HG02852 (cell line): ENCODE measurements around the gene CLDN14.

Source experiments
- ATAC-seq: cut with Tn5 transposase; IDR thresholded peaks from one replicate; pipeline ENCODE4 v1.9.1; 2021; ENCODE audit warnings: mild to moderate bottlenecking, moderate library complexity; ENCODE audit not compliant: unreplicated experiment

The CLDN14 gene

GRCh38 chr21:36473203-36473602 lies 6.7 kb downstream of the CLDN14 start:
- ATAC-seq, result no peak

- no peak for ATAC-seq
These were observed 7.5 kb downstream of the CLDN14 start for GRCh38 chr21:36472377-36472776.

- peak; percentile 79 for ATAC-seq
These were observed 8.6 kb downstream of the CLDN14 start for GRCh38 chr21:36471254-36471723.

DNA sequence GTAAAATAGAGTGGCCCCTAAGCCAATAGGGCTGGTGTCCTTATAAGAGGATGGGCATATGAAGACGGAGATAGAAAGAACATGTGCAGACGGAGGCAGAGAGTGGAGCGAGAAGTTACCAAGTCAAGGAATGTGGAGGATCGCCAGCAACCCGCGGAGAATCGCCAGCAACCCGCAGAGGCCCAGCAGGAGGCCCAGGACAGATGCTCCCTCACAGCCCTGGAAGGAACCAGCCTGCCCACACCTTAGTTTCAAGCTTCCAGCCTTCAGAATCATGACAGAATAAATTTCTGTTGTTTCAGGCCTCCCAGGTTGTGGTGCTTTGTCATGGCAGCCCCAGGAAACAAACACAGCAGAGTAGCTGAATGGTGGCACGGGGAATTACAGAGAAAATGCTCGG lies 9.6 kb downstream of the CLDN14 start:
- no peak for ATAC-seq

GRCh38 chr21:36466061-36466511 lies 13.8 kb downstream of the CLDN14 start:
- no peak for ATAC-seq

DNA sequence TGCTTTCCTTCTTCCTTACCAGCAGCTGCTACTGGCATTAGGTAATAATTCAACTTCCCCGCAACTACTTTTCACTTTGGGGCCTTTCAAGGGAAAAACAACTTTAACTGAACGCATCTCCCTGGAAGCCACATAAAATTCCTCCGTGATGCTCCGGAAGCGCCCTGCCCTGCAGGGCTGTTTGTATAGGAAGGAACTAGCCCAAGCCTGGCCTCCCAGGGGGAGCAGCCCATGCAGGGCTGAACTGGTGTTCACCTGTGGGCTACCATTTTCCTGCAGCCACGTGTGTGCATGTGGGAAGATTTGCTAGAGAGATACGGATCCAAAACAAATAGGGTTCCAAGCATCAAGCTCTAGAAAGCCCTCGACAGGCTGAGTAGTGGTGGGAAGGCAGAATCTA lies 14.4 kb downstream of the CLDN14 start:
- ATAC-seq, result no peak

GRCh38 chr21:36464590-36464989 lies 15.3 kb downstream of the CLDN14 start:
- no peak for ATAC-seq

DNA sequence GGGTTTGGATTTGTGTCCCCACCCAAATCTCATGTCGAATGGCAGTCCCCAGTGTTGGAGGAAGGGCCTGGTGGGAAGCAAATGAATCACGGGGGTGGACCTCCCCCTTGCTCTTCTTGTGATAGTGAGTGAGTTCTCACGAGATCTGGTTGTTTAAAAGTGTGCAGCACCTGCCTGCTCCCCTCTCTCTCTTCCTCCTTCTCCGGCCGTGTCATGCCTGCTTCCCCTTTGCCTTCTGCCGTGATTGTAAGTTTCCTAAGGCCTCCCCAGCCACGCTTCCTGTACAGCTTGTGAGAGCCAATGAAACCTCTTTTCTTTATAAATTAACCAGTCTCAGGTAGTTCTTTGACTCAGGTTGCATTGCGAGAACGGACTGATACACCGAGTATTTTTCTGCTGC lies 15.9 kb downstream of the CLDN14 start:
- no peak for ATAC-seq

DNA sequence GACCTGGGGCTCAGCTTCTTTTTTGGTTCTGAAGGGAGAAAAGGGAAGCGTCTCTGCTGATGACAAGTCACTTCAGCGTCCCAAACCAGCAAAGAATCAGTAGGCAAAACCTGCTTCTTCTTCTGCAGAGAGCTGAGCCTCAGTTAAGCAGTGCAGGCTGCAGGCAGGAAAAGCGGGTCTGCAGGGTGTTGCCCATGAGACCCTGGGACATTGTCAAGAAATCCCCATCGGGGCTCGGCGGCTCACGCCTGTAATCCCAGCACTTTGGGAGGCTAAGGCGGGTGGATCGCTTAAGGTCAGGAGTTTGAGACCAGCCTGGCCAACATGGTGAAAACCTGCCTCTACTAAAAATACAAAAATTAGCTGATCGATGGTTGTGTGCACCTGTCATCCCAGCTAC lies 16.7 kb downstream of the CLDN14 start:
- ATAC-seq, result no peak

DNA sequence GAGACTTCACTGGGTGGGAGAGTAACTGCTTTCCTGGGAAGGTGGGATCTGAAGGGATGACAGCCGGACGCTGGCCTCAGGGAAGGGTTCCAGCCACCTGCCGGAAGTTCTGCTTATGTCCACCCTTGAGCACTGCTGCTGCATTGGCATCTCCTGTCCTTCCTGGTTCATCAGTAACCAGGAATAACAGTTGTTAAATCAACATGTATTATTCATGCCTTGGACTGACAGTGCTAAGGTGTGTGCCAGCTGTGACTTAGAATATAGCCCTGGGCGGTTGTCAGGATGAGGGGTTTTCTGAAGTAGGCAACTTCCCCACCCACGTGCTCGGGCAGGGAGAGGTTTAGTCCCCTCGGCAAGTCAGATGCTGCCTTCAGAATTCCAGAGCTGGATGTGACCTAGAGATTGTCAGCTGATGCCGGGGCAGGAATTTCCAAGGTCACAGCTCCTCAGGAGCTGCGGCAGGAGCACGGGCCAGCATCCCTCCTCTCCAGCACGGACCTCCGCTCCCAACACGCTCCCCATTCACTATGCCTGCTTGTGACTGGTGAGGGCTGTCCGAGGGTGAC lies 17.9 kb downstream of the CLDN14 start:
- ATAC-seq, result no peak

DNA sequence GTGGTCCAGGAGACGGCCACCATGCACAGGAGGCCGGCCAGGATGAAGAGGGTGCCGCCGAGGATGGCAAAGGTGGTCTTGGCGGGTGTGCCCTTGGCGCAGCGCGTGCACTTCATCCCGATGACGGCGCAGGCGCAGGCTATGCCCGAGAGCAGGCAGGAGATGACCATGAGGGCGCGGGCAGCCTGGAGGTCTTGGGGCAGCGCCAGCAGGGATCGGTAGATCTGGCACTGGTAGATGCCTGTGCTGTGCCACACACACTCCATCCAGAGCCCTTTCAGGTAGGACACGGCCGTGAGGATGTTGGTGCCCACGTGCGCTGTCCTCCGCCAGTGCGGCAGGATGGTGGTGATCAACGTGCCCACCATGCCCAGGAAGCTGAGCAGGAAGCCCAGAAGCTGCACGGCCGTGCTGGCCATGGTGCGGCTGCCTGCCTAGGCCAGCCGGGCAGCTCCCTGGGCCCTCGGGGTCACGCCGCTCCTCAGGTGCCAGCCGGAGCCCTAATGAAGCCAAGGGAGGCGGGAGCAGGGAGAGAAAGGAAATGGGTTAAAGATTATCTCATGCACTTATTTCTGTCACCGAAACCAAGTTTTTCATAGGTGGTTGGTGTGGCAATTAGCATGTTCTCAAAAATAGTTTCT lies 18.5 kb downstream of the CLDN14 start:
- no peak for ATAC-seq

GRCh38 chr21:36460866-36461265 lies 19.1 kb downstream of the CLDN14 start:
- no peak for ATAC-seq

GRCh38 chr21:36459098-36459497 lies 20.8 kb downstream of the CLDN14 start:
- ATAC-seq, result no peak

DNA sequence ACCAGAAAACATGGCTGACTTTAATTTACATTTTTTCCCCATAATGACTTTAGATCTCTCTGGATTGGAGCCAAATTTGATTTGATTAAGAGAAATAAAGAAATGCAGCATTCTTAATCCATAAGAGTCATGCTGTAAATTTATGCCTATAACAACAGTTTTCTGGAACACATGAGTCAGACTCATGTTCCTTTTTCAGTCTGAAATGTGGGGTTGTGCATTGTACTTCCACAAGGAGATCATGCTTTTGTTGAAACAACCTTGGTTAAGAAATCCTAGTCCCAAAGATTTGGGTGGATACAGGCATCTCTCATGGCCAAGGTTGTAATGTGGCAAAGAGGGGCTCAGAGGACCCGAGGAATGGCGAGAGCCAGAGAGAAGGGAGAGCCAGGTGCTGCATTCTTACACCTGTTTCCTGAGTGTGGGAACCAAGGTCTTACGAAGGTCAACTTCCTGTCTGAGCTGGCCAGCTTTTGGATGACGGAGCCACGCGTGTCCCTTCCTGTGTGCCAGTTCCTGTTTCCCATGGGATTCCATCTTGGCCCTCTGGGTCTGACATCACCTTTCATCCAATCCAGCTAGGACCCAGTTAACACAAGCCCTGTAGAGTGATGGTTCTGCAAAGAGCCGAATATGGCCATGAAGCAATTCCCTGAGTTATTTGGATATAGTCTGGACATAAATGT lies 23.1 kb downstream of the CLDN14 start:
- no peak for ATAC-seq

DNA sequence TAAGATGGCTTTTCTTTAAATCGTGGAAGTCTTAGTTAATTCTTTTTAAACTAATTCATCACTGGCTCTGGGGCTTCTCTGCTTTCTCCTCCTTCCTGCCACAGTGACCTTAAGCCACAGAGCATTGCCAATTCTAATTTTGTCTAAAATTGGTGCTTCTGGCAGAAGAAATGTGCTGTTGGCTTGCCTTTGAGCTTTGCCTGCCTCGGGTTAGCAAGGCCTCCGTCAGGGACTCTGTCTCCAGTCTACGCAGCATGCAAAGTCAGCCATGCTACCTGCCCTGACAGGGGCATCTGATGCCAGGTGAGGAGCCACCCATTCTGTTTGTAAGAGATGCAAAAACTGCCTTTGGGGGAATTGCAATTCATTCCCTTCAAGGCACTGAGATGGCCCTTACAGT lies 25.2 kb downstream of the CLDN14 start:
- no peak for ATAC-seq

DNA sequence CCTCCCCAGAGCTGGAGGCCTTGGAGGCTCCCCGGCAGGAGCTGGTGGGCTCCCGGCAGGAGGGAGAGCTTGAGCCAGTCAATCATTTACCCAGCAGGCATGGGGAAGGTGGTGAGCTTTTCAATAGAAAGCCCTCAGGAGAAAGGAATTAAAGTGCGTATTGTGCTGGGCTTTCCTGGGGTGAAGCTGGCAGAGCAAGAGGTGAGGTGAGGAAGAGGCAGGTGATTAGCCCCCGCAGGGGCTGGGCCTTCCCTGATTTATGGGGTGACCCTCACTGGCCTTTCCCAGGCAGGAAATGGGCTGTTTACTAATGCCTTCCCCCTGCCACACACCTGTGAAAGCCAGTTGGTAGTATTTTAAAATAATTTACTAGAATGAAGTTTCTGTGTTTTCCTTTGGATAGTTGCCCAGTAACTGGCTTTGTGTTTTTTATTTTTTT lies 25.8 kb downstream of the CLDN14 start:
- ATAC-seq, result no peak

- no peak for ATAC-seq
These were observed 27.6 kb downstream of the CLDN14 start for GRCh38 chr21:36452281-36452825.

GRCh38 chr21:36451506-36451905 lies 28.4 kb downstream of the CLDN14 start:
- ATAC-seq, result no peak

- no peak for ATAC-seq
These were observed 29.4 kb downstream of the CLDN14 start for GRCh38 chr21:36450511-36450910.

DNA sequence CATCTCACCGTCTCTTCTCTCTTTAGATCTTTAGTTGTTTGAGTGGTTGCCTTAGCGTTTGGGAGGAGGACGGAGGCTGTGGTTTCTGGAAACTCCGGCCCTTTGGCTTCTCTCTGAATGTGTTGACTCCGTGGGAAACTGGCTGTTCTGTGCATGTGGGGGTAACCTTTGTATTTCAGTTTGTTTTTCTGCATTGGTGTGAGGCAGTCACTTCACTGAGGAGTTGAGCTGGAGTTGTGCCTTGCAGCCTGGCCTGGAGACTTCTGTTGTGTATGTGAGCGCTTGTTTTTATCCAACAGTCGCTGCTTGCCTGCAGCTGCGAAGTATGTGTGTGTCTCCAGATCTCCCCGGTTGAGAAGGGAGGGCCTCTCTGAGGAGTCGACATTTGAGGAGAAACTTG lies 33.6 kb downstream of the CLDN14 start:
- ATAC-seq, result no peak

GRCh38 chr21:36441715-36442114 lies 38.2 kb downstream of the CLDN14 start:
- ATAC-seq, result no peak

- ATAC-seq, result no peak
These were observed 42.2 kb downstream of the CLDN14 start for GRCh38 chr21:36437745-36438128.
